OCI-LY1 (cell line): Measurements from ENCODE around the gene CX3CL1.

Experiments used
- H2AFZ ChIP-seq: fragments of 200-600 bp; sonication (generic), shearing (Covaris generic); 2 replicates; pipeline ENCODE4 v1.6.0; 2014; ENCODE audit warnings: antibody characterized with exemption, mild to moderate bottlenecking, low read length
- H3F3A ChIP-seq: fragments of 200-600 bp; sonication (generic), shearing (Covaris generic); 2 replicates; pipeline ENCODE4 v1.6.0; 2014; ENCODE audit warnings: mild to moderate bottlenecking, antibody characterized with exemption, low read length, moderate library complexity; ENCODE audit not compliant: insufficient read depth
- H3K27ac ChIP-seq: fragments of 200-600 bp; sonication (generic); 2 replicates; pipeline ENCODE4 v1.5.1; 2014; ENCODE audit warnings: low read length, mixed run types, mild to moderate bottlenecking, low read depth; ENCODE audit not compliant: poor library complexity, severe bottlenecking
- H3K27me3 ChIP-seq: fragments of 200-600 bp; sonication (generic); 2 replicates; pipeline ENCODE4 v1.6.0; 2014; ENCODE audit warnings: antibody characterized with exemption, mild to moderate bottlenecking, low read length, moderate library complexity; ENCODE audit not compliant: insufficient read depth
- H3K36me3 ChIP-seq: fragments of 200-600 bp; sonication (generic); 2 replicates; pipeline ENCODE4 v1.6.1; 2014; ENCODE audit warnings: mild to moderate bottlenecking, antibody characterized with exemption, low read length, moderate library complexity, mixed read lengths; ENCODE audit not compliant: insufficient read depth
- H3K4me1 ChIP-seq: fragments of 200-600 bp; sonication (generic); 2 replicates; pipeline ENCODE4 v1.5.1; 2014; ENCODE audit warnings: mild to moderate bottlenecking, low read length, moderate library complexity; ENCODE audit not compliant: insufficient read depth, severe bottlenecking
- H3K4me2 ChIP-seq: fragments of 200-600 bp; sonication (generic), shearing (Covaris generic); 2 replicates; pipeline ENCODE4 v1.6.1; 2014; ENCODE audit warnings: low read length
- H3K4me3 ChIP-seq: fragments of 200-600 bp; sonication (generic); 2 replicates; pipeline ENCODE4 v1.5.1; 2014; ENCODE audit warnings: low read length, low read depth, mild to moderate bottlenecking, mixed read lengths; ENCODE audit not compliant: poor library complexity, severe bottlenecking
- H3K79me2 ChIP-seq: fragments of 200-600 bp; shearing (Covaris generic); 2 replicates; pipeline ENCODE4 v1.6.1; 2016; ENCODE audit warnings: mixed run types, low read length, mixed read lengths; ENCODE audit not compliant: insufficient read depth
- H3K9ac ChIP-seq: fragments of 200-600 bp; sonication (generic), shearing (Covaris generic); 2 replicates; pipeline ENCODE4 v1.6.1; 2014; ENCODE audit warnings: mild to moderate bottlenecking, low read length, mixed read lengths
- H3K9me2 ChIP-seq: fragments of 200-600 bp; sonication (generic), shearing (Covaris generic); 2 replicates; pipeline ENCODE4 v1.6.1; 2014; ENCODE audit warnings: low read depth, mild to moderate bottlenecking, low read length, mixed read lengths
- H3K9me3 ChIP-seq: fragments of 200-600 bp; shearing (Covaris generic); 2 replicates; pipeline ENCODE4 v1.6.1; 2014; ENCODE audit warnings: low read length, mixed read lengths
- H4K20me1 ChIP-seq: fragments of 200-600 bp; sonication (generic), shearing (Covaris generic); 2 replicates; pipeline ENCODE4 v1.6.0; 2016; ENCODE audit warnings: mild to moderate bottlenecking, low read length; ENCODE audit not compliant: insufficient read depth
- CTCF ChIP-seq: fragments of 200-600 bp; sonication (generic), shearing (Covaris generic); IDR thresholded peaks from 2 replicates; pipeline ENCODE4 v1.5.1; 2017; ENCODE audit warnings: mild to moderate bottlenecking, antibody characterized with exemption, low read length, moderate library complexity, mixed read lengths
- EZH2 ChIP-seq: fragments of 200-600 bp; sonication (generic), shearing (Covaris generic); IDR thresholded peaks from 2 replicates; pipeline ENCODE4 v1.8.0; 2017; ENCODE audit warnings: borderline replicate concordance, mixed run types, mild to moderate bottlenecking, antibody characterized with exemption, low read length, moderate library complexity, mixed read lengths

Gene CX3CL1

GRCh38 chr16:57380671-57381462 is 8.6 kb downstream of the CX3CL1 start:
- peaks cover 13% of the 10 kb centered on the region; the same call in 1 of the 2 replicates for H3K27me3 ChIP-seq
- no peak overlapping the region for H2AFZ ChIP-seq
- no peak overlapping the region for H3K9ac ChIP-seq
- no peaks in the 10 kb centered on the region for H3K9me2 ChIP-seq
- no peaks in the 10 kb centered on the region for H3K9me3 ChIP-seq
- no peaks in the 10 kb centered on the region for H3K4me1 ChIP-seq
- H3K4me2 ChIP-seq, result no peak overlapping the region
- H3K79me2 ChIP-seq, result no peaks in the 10 kb centered on the region
- H3K27ac ChIP-seq, result no peak overlapping the region
- TF ChIP-seq CTCF (no peak), EZH2 (no peak)
- H3K36me3 ChIP-seq, result no peaks in the 10 kb centered on the region
- H3K4me3 ChIP-seq, result no peak overlapping the region
- no peaks in the 10 kb centered on the region for H3F3A ChIP-seq
- H4K20me1 ChIP-seq, result no peaks in the 10 kb centered on the region

- H3K4me1 ChIP-seq, result no peaks in the 10 kb centered on the region
- no peaks in the 10 kb centered on the region for H3F3A ChIP-seq
- no peak overlapping the region for H3K9ac ChIP-seq
- no peaks in the 10 kb centered on the region for H3K79me2 ChIP-seq
- no peak overlapping the region for H2AFZ ChIP-seq
- H3K4me3 ChIP-seq, result no peak overlapping the region
- H4K20me1 ChIP-seq, result no peaks in the 10 kb centered on the region
- H3K4me2 ChIP-seq, result no peak overlapping the region
- no peaks in the 10 kb centered on the region for H3K9me2 ChIP-seq
- no peaks in the 10 kb centered on the region for H3K36me3 ChIP-seq
- TF ChIP-seq EZH2 (no peak), CTCF (no peak)
- H3K27ac ChIP-seq, result no peak overlapping the region
- peaks cover 13% of the 10 kb centered on the region; the same call in 1 of the 2 replicates for H3K27me3 ChIP-seq
- no peaks in the 10 kb centered on the region for H3K9me3 ChIP-seq
Observed at GRCh38 chr16:57381791-57382534, 9.7 kb downstream of the CX3CL1 start.

- Histone ChIP-seq H3K4me2 (no peak overlapping the region), H3K4me3 (no peak overlapping the region), H3K27me3 (peaks cover 13% of the 10 kb centered on the region; the same call in 1 of the 2 replicates), H2AFZ (no peak overlapping the region), H3K4me1 (no peaks in the 10 kb centered on the region), H3F3A (no peaks in the 10 kb centered on the region), H4K20me1 (no peaks in the 10 kb centered on the region), H3K9ac (no peak overlapping the region), H3K9me2 (no peaks in the 10 kb centered on the region), H3K9me3 (no peaks in the 10 kb centered on the region), H3K36me3 (no peaks in the 10 kb centered on the region), H3K27ac (no peak overlapping the region), H3K79me2 (no peaks in the 10 kb centered on the region)
- TF ChIP-seq EZH2 (no peak), CTCF (no peak)
Observed at GRCh38 chr16:57382535-57383275, 10.4 kb downstream of the CX3CL1 start.
